Measurements from ENCODE around the gene TUBA4A.
"Not testable (repeated sequence)": the region's sequence is repeated elsewhere in the genome, so short reads cannot be mapped to it uniquely, and the experiment has no call there.

Gene TUBA4A

GRCh38 chr2:219266886-219267285 lies 13.2 kb upstream of the TUBA4A start:
- DNase-seq: no peak

DNA sequence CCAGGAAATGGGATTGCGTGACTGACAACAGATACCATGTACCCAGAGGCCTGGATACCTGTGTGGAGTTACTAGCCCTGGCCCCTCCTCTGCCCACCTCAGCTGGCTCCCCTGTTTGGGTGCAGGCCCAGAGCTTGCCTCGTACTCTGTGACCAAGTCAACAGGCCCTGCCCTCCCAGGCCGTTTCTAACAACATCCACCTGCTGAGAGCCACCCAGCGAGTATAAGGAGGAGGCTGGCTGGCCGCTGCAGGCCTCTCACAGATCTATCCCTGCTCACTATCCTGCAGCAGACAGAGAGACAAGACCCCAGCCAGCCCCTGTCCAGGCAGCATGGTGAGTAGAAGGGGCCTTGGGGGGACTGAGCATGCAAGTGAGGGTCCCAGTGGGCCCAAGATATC lies 12.5 kb upstream of the TUBA4A start:
- no peak for DNase-seq

GRCh38 chr2:219261024-219261855 lies 7.5 kb upstream of the TUBA4A start:
- DNase-seq: no peak

- DNase-seq: not testable (repeated sequence)
Measured at GRCh38 chr2:219258942-219259341, 5.2 kb upstream of the TUBA4A start.

- peak; percentile 56 for DNase-seq
Measured at GRCh38 chr2:219254590-219255201, 978 bp upstream of the TUBA4A start.

DNA sequence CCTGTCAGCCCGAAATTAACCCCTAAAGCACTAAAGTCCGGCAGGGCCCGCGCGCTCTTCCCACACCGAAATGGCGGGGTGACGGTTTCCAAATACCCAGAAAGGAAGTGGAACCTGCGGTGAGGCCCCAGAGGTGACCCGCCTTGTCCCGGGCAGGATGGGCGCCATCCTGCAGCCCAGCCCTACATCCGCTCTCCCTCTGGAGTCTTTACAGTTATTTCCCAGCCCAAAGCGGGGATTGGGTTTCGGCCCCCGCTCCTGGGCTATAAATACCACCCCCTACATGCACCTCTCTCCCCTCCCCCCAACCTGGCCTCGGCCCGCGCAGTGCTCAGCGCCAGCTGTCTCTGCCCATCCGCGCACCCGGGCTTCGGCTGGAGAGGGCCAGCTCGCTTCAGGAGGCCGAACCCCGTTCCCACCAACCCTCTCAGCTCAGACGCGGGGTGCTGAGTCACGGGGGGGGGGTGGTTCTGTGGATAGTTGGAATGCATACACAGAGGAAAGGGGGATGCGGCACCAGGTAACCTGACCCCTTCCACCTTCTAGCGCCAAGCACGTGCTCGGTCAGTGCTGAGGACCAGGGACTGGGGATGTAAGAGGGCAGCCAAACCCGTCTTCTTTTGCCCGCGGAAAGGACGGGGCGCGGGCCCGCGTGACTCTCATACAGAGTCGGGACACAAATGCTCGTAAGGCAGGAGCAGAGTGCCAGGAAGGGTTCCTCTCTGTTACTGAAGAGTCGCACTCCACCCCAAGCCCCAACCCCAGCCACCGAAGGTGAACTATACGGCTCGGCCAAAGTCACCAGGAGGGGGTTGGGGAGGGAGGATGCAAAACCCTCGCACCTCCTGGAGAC lies 592 bp downstream of the TUBA4A start, which contains the start of gene TUBA4B:
TSS of gene TUBA4B (plus strand) at position 344 of the 853 bp plus-strand sequence. CDS start at position 509, 165 bp downstream.
- peak; percentile 50 for DNase-seq

GRCh38 chr2:219252570-219252899 lies 1.2 kb downstream of the TUBA4A start:
- DNase-seq: no peak

DNA sequence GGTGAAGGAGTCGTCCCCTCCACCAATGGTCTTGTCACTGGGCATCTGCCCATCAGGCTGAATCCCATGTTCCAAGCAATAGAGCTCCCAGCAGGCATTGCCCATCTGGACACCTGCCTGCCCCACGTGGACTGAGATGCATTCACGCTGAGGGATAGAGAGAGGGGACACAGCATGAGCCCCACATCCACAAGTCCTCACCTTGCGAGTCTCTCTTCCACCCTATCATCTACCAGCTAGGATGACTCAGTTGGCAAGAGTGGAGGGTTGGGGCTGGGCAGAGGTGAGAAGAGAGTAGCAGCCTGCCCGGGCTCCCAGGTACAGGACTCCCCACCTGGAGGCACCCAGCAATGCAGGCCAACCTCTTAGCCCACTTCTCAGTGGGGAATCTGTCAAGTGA lies 1.6 kb downstream of the TUBA4A start:
- DNase-seq: no peak

DNA sequence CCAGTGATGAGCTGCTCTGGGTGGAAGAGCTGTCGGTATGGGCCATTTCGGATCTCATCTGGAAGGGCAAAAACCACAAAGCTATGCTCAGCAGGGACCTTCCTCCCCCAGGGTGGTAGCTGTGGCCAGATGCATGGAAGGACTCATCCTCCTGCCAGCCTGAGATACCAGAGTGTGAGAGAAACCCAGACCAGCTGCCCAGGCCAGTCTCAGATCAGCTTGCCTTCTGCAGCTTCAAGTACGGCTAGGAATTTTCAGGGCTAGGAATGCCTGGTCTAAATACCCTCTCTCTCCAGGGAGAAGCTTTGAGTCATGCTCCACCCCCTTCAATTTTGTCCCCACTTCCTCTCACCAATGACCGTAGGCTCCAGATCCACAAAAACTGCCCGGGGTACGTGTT lies 2.1 kb downstream of the TUBA4A start:
- no peak for DNase-seq

GRCh38 chr2:219250049-219250781 lies 3.5 kb downstream of the TUBA4A start:
- peak; percentile 53 for DNase-seq

DNA sequence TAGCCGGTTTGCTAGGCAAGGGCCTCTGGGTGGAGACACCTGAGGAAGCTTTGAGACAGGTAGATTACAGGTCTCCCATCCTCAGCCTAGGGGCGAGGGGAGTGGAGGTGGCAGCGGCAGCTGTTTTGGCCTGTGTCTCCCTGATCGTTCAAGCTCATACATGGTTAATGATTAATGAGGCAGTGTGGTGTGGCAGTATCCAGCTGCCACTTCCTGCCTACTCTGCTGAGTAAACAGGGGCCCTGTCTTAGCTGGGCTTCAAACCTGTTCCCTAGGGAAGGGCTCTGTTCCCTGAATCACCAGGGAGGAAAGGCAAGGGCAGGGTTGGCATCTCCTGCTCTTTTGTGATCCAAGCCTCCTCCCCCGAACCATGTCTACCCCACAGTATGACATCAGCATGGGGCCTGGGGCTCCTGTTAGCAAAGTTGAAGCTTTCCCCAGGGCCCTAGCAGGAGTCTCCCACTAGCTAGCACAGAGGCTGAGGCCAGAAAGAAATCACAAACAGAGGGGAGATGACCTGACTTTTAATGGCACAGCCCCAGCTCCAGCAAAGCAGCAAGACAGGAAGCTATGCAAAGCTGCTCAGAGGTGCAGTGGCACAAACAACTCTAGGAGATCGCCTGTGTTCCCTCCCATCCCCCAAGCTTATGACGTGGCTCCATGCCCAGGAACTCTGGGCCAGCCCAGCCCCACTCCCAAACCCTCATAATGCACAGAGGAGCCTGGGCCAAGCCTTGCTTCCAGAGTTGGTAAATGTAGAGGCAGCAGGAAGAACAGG lies 4.3 kb downstream of the TUBA4A start:
- peak; percentile 80 for DNase-seq

DNA sequence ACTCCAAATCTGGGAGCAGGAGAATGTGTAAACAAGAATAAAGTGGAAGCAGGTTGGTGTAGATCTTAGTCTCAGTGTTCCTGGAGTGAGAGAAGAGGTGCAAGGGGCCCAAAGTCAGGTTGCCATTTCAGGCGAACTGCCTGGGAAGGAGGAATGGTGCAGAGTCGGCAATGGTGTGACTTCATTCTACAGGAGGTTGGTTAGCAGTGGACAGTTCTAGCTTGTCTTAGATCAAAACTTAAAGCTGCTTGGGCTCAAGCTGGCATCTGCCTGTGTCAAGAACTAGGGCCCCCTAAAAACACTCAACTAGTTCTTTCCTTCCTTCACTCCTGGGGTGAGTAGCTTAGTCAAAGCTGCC lies 4.9 kb downstream of the TUBA4A start:
- DNase-seq: no peak

GRCh38 chr2:219247678-219248642 lies 5.8 kb downstream of the TUBA4A start:
- peak; percentile 56 for DNase-seq

DNA sequence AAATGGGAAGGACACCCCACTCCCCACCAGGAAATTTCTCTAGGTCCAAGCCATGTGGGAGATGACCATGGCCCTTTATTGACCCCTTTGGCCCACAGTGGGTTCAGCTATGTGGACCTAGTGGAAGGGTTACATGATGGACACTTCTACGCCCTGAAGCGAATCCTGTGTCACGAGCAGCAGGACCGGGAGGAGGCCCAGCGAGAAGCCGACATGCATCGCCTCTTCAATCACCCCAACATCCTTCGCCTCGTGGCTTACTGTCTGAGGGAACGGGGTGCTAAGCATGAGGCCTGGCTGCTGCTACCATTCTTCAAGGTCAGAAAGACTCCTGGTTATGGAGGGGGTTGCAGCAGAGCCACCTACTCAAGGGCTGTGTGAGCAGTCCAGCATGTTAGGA lies 7.2 kb downstream of the TUBA4A start:
- DNase-seq: no peak

DNA sequence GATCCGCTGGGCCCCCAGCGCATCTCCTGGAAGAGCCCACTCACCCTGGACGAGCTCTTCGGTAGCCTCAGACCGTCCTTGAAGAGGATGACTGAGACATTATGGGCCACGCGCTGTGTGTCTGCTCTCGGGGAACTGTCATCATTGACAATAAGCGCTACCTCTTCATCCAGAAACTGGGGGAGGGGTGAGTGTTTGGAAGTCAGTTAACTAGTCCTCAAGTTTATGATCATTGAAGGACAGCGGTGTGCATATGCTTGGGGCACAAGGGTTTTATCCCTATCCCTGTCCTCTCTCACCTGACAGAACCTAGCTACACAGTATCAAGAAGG lies 7.9 kb downstream of the TUBA4A start:
- peak; percentile 39 for DNase-seq

DNA sequence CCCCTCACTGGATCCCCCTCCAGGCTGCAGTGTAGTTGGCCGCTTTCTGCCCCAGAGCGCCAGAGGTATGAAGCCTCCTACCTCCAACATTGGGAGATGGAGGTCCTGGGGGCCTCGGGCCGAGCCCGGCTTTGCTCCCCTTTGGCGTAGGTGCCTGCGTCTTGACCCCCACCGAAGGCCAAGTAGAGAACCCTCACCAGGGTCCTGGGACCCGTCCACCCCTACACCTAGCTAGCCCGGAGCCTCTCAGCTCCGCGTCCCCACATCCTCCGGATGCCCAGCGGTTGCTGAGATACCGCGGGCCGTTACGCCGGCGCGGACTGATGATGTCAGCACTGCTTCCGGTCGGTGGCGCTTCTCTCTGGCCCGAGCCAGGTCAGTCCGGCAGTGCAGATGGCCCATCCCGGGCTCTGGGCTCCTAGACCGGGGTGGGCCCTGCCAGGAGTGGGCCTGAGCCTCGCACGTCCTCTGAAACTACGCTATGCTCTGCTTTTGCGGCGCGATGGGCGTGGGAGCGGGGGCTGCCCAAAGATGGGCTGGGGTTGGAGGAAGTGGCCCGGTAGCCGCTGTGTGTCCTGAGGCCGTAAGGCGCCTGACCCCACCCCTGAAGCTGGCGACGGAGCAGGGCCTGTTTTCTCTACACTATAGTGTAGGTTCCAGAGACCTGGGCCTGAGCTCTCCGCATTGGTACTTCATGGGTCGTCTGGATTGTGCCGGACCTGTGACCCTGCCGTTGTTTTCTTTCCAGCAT lies 8.4 kb downstream of the TUBA4A start, which contains the start of the genes GLB1L and STK16:
TSS of gene GLB1L (minus strand) at position 297 of the 751 bp plus-strand sequence. CDS start 1,871 bp downstream, outside the sequence.
TSS of gene STK16 (plus strand) at position 332 of the 751 bp plus-strand sequence. CDS start 521 bp downstream, outside the sequence.
- DNase-seq: peak; percentile 94

- DNase-seq: no peak
Measured at GRCh38 chr2:219244789-219245147, 8.9 kb downstream of the TUBA4A start.

GRCh38 chr2:219243291-219243761 lies 10.4 kb downstream of the TUBA4A start:
- DNase-seq: peak; percentile 55

DNA sequence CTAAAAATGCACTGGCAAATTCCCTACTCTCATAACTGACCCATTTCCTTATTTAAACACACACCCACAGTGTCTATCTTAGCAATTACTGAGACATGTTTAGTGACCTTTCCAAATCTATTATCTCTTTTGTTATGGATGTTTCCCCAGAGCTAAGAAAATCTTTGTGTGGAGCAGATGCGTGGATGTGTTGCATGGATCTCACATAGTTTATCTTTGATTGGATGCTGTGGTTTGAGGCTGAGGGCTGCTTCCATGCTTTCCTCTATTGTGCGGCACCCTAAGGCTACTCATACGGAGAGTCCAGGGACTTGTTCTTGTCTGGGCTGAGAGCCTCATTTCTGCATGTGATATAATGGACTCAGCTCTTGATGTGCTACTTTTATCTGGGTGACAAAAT lies 19.4 kb downstream of the TUBA4A start:
- DNase-seq: no peak

DNA sequence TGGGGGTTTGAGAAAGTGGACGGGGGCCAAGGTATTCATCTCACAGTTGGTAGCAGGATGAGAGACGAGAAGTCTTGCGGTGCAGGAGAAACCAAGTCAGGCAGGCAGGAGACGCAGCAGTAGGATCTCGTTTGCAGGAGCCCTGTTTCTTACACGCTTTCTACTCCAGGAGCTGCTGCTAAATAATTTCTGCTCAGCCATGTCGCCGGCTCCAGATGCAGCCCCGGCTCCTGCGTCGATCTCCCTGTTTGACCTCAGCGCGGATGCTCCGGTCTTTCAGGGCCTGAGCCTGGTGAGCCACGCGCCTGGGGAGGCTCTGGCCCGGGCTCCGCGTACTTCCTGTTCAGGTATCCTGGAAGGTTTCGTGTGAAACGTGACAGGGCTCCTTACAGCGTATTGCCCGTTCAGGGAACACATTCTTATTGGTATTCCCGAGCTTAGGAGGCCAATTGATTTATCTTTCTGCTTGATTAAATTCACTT lies 23.6 kb downstream of the TUBA4A start:
- peak; percentile 63 for DNase-seq
